Endothelial cell of umbilical vein (primary cell): ENCODE results near the gene SOX8. TPM values are rescaled to one million over a fixed set of nuclear protein-coding genes. Genes with fewer than 3 reads are reported as not detected.

Experiments
- BruUV-seq: library from RNA; stranded (reverse); fragments of 400-500 nt; replicated peaks from 2 replicates; lab custom pipeline; 2021; lab: Mats Ljungman, UMichigan
- CTCF ChIA-PET: fragments of 300-600, 350-600 bp; sonication (Branson Sonifier 250); formaldehyde crosslinking; loops from one replicate; lab custom pipeline; 2021; ENCODE audit warnings: antibody characterized with exemption, inconsistent platforms; lab: Charles Lee
- POLR2A ChIA-PET: fragments of 300-600, 350-600 bp; sonication (Branson Sonifier 250); formaldehyde crosslinking; loops from one replicate; lab custom pipeline; 2021; ENCODE audit warnings: antibody characterized with exemption, inconsistent platforms; lab: Charles Lee
- DNase-seq: peaks from one replicate; pipeline ENCODE4 v3.0.0-alpha.2; 2011; ENCODE audit warnings: low read depth, low spot score
- FAIRE-seq: peaks from 2 replicates; lab custom pipeline; 2011; peaks lifted over from hg19 to GRCh38; lab: Jason Lieb, UNC
- H2AFZ ChIP-seq: 2 replicates; pipeline ENCODE4 v1.6.0; 2012; ENCODE audit warnings: low read depth, low read length, control low read depth, inconsistent platforms
- H3K27ac ChIP-seq: 2 replicates; pipeline ENCODE4 v1.5.1; 2011; ENCODE audit warnings: low read depth, mild to moderate bottlenecking, control low read depth, low read length, moderate library complexity; ENCODE audit not compliant: insufficient read depth
- H3K27me3 ChIP-seq, 2 experiments: 2 replicates each; pipeline versions ENCODE4 v1.6.0 to v1.6.1; 2011; ENCODE audit warnings: low read length in 2 of 2, mixed read lengths in 1 of 2; ENCODE audit not compliant: control insufficient read depth in 2 of 2, insufficient read depth in 2 of 2
- H3K36me3 ChIP-seq, 2 experiments: 2 replicates in 1 of 2; 3 replicates in 1 of 2; pipeline ENCODE4 v1.5.1; 2011; ENCODE audit warnings: low read length in 2 of 2, mild to moderate bottlenecking in 1 of 2, moderate library complexity in 1 of 2; ENCODE audit not compliant: control insufficient read depth in 2 of 2, insufficient read depth in 2 of 2; ENCODE audit errors: extremely low read depth in 1 of 2
- H3K4me1 ChIP-seq: 3 replicates; pipeline ENCODE4 v1.5.1; 2011; ENCODE audit warnings: mild to moderate bottlenecking, low read length; ENCODE audit not compliant: control insufficient read depth, insufficient read depth; ENCODE audit errors: extremely low read depth
- H3K4me2 ChIP-seq: 2 replicates; pipeline ENCODE4 v1.6.1; 2011; ENCODE audit warnings: low read length, control low read depth, mixed read lengths; ENCODE audit not compliant: insufficient read depth
- H3K4me3 ChIP-seq, 3 experiments: fragments of 200-600 bp in 1 of 3; sonication (generic), shearing (Covaris generic) in 1 of 3; replicated peaks in 1 of 3; 2 replicates each; pipeline ENCODE4 v1.5.1; 2011 to 2016; ENCODE audit warnings: control low read depth in 3 of 3, low read length in 3 of 3, mild to moderate bottlenecking in 2 of 3, inconsistent platforms in 1 of 3, low read depth in 1 of 3, moderate library complexity in 1 of 3; ENCODE audit not compliant: insufficient read depth in 1 of 3
- H3K79me2 ChIP-seq: 2 replicates; pipeline ENCODE4 v1.6.0; 2012; ENCODE audit warnings: low read length, inconsistent platforms; ENCODE audit not compliant: control insufficient read depth, insufficient read depth
- H3K9ac ChIP-seq: replicated peaks from 2 replicates; pipeline ENCODE3; 2011; ENCODE audit warnings: low read length, control low read depth; ENCODE audit not compliant: insufficient read depth; ENCODE audit errors: extremely low read depth
- H3K9me1 ChIP-seq: replicated peaks from 3 replicates; pipeline ENCODE4 v1.6.0; 2011; ENCODE audit warnings: mild to moderate bottlenecking, low read length; ENCODE audit not compliant: control insufficient read depth, insufficient read depth; ENCODE audit errors: extremely low read depth
- H3K9me3 ChIP-seq: replicated peaks from 2 replicates; pipeline ENCODE4 v1.5.1; 2012; ENCODE audit warnings: low read length, inconsistent platforms; ENCODE audit not compliant: control insufficient read depth, insufficient read depth
- H4K20me1 ChIP-seq: replicated peaks from 2 replicates; pipeline ENCODE3; 2011; ENCODE audit warnings: mild to moderate bottlenecking, low read length; ENCODE audit not compliant: control insufficient read depth, insufficient read depth; ENCODE audit errors: extremely low read depth
- EZH2 ChIP-seq: IDR thresholded peaks from 2 replicates; pipeline ENCODE4 v1.6.1; 2012; ENCODE audit warnings: borderline replicate concordance, low read depth, mild to moderate bottlenecking, moderate library complexity, low read length, inconsistent platforms; ENCODE audit not compliant: severe bottlenecking
- FOS ChIP-seq: IDR thresholded peaks from 2 replicates; pipeline ENCODE4 v1.6.1; 2011; ENCODE audit warnings: mild to moderate bottlenecking, low read length, moderate library complexity, borderline replicate concordance; ENCODE audit not compliant: insufficient read depth
- GATA2 ChIP-seq: IDR thresholded peaks from 2 replicates; pipeline ENCODE4 v1.7.0; 2011; ENCODE audit warnings: low read depth, mild to moderate bottlenecking, moderate library complexity, mixed read lengths, low read length; ENCODE audit not compliant: insufficient read length, insufficient read depth
- JUN ChIP-seq: IDR thresholded peaks from 2 replicates; pipeline ENCODE4 v1.6.1; 2011; ENCODE audit warnings: borderline replicate concordance, low read depth; ENCODE audit not compliant: insufficient read length, insufficient read depth
- MAX ChIP-seq: IDR thresholded peaks from 2 replicates; pipeline ENCODE4 v1.6.1; 2011; ENCODE audit not compliant: insufficient read depth, insufficient read length
- MYC ChIP-seq: IDR thresholded peaks from one replicate; pipeline ENCODE4 v1.6.1; 2011; ENCODE audit warnings: mild to moderate bottlenecking, low read depth, low read length
- POLR2A ChIP-seq: IDR thresholded peaks from 2 replicates; pipeline ENCODE4 v1.6.1; 2012; ENCODE audit warnings: low read depth, mild to moderate bottlenecking, control low read depth, low read length
- POLR2AphosphoS5 ChIP-seq: IDR thresholded peaks from 2 replicates; pipeline ENCODE4 v1.6.1; 2012; ENCODE audit warnings: low read depth, mild to moderate bottlenecking, control low read depth, low read length, moderate library complexity; ENCODE audit not compliant: insufficient read depth
- dilution Hi-C: fragments of 300-500 bp; cut with MboI; formaldehyde crosslinking; loops from one replicate; pipeline ENCODE4 v1.15.0; 2019; ENCODE audit warnings: low sequenced_read_pairs; ENCODE audit not compliant: extremely low pct_ligation_motif_present
- intact Hi-C: fragments of 100-400 bp; cut with micrococcal nuclease; formaldehyde crosslinking; loops from one replicate; pipeline ENCODE4 v1.10.0; 2022
- polyA plus RNA-seq, 4 experiments: library from polyadenylated mRNA; depleted of rRNA in 3 of 4; stranded (reverse) in 3 of 4; unstranded in 1 of 4; fragments of >200 nt; gene quantifications; 2 replicates each; pipeline versions ENCODE4 v1.2.1 to v1.2.3, GENCODE V29; 2011 to 2012; ENCODE audit warnings: missing spikeins in 1 of 4
- total RNA-seq: library from RNA; stranded (reverse); gene quantifications from 2 replicates; pipeline ENCODE4 v1.2.3, GENCODE V29; 2021
- TF ChIP-seq, protein P1 (sequence below), 2 donors: IDR thresholded peaks; 1 replicate in 1 of 2; 2 replicates in 1 of 2; pipeline ENCODE4 v1.5.1; 2011; ENCODE audit warnings: low read length in 2 of 2, mild to moderate bottlenecking in 2 of 2, moderate library complexity in 2 of 2, control low read depth in 1 of 2, inconsistent platforms in 1 of 2, low read depth in 1 of 2; ENCODE audit not compliant: insufficient read depth in 1 of 2; ENCODE audit errors: extremely low read depth in 1 of 2

Gene SOX8
- total and polyA plus RNA-seq, 2 donors (not counting 3 experiments of a cell fraction or from before 2014, with no cell fraction given), result 0.52 to 0.53 TPM

GRCh38 chr16:970386-970765 lies 11.2 kb upstream of the SOX8 start:
- Histone ChIP-seq H3K9me1 (no peaks in the 10 kb centered on the region), H2AFZ (peak overlapping the region; percentile 94), H3K4me2 (peak overlapping the region; percentile 38), H3K79me2 (no peaks in the 10 kb centered on the region), H3K4me3 (peak overlapping the region; percentile 64 to 97 (median 68)), H3K27me3 (no peaks in the 10 kb centered on the region), H3K9ac (peak overlapping the region; percentile 85), H4K20me1 (no peaks in the 10 kb centered on the region), H3K36me3 (no peaks in the 10 kb centered on the region), H3K27ac (peak overlapping the region; percentile 59), H3K4me1 (peaks cover 7% of the 10 kb centered on the region), H3K9me3 (no peaks in the 10 kb centered on the region)
- no TSS peak for BruUV-seq
- DNase-seq, result no peak
- ChIA-PET POLR2A (no interaction called here), CTCF (interaction anchor here (0.9 kb wide), 1 partner anchor 25 kb away, joined by 3 read pairs; no protein-coding TSS in a partner anchor)
- dilution Hi-C loops (no loop called here), intact Hi-C loops (no loop called here)
- TF ChIP-seq JUN (no peak), MAX (no peak), GATA2 (no peak), MYC (no peak), EZH2 (no peak), POLR2A (no peak), POLR2AphosphoS5 (no peak), FOS (no peak)
- TF ChIP-seq, protein P1, sequence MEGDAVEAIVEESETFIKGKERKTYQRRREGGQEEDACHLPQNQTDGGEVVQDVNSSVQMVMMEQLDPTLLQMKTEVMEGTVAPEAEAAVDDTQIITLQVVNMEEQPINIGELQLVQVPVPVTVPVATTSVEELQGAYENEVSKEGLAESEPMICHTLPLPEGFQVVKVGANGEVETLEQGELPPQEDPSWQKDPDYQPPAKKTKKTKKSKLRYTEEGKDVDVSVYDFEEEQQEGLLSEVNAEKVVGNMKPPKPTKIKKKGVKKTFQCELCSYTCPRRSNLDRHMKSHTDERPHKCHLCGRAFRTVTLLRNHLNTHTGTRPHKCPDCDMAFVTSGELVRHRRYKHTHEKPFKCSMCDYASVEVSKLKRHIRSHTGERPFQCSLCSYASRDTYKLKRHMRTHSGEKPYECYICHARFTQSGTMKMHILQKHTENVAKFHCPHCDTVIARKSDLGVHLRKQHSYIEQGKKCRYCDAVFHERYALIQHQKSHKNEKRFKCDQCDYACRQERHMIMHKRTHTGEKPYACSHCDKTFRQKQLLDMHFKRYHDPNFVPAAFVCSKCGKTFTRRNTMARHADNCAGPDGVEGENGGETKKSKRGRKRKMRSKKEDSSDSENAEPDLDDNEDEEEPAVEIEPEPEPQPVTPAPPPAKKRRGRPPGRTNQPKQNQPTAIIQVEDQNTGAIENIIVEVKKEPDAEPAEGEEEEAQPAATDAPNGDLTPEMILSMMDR (IDR thresholded peaks at IDR 0.05; ENCODE audit: extremely low read depth in 1 of 2, insufficient read depth in 1 of 2, low read depth in 1 of 2, low read length in 2 of 2), result no peak
- no peak for FAIRE-seq
